ENCODE measurements around the gene MMP11. TPM values are rescaled to one million over a fixed set of nuclear protein-coding genes. Genes with fewer than 3 reads are reported as not detected.

MMP11 gene
- total RNA-seq, 4 donors from 2014 or later = 7.6 to 35.8 (median 8.7) TPM; not detected in 1

DNA sequence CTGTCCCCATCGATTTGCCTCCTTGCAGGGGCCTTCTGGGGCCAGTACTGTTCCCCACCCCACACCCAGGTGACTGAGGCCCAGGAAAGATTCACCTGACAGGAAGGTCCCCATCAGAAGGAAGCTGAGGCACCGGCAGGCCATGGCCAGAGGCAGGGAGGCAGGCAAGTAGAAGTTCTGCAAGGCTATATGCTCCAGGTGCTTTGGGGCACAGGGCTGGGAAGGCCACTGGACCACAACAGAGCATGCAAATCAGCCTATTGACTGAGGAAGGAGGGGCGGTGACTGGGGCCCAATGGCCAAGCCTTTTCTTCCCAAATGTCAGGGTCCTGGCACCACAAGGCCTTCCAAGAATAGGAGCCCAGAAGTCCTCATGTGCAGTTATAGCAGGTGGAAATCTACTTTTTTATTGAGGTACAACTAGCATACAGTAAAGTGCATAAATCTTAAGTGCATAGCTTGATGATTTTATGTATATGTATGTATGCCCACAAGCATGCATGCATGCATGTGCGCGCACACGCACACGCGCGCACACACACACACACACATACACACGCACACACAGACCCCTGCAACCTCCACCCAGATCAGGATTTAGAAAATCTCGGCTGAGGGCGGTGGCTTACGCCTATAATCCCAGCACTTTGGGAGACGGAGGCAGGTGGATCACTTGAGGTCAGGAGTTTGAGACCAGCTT lies 18.3 kb upstream of the MMP11 start, which contains the start of gene VPREB3:
Gene VPREB3 (minus strand): TSS at position 206 of the 700 bp plus-strand sequence. CDS start 62 bp downstream, at position 144.
- intact Hi-C loops (cut with DNase I; ENCODE audit: low total_unique reads) = no loop called here
- Histone ChIP-seq H3K27ac (no peak within 1 kb of the TSS), H3K36me3 (no peaks in the 10 kb centered on the region), H3K4me3 (no peak within 1 kb of the TSS), H3K27me3 (no peaks in the 10 kb centered on the region), H3K9me3 (no peaks in the 10 kb centered on the region), H3K4me1 (no peaks in the 10 kb centered on the region)
- no peak for DNase-seq
- TF ChIP-seq POLR2A (IDR thresholded peaks at IDR 0.05) (no peak), CTCF (IDR thresholded peaks at IDR 0.05) (no peak)

GRCh38 chr22:23754980-23755636 lies 17.5 kb upstream of the MMP11 start:
- H3K36me3 ChIP-seq = no peaks in the 10 kb centered on the region
- TF ChIP-seq CTCF (IDR thresholded peaks at IDR 0.05) (no peak), POLR2A (IDR thresholded peaks at IDR 0.05) (no peak)
- H3K27me3 ChIP-seq = no peaks in the 10 kb centered on the region
- DNase-seq = no peak
- no peak overlapping the region for H3K4me3 ChIP-seq
- intact Hi-C loops (cut with DNase I; ENCODE audit: low total_unique reads) = no loop called here
- no peaks in the 10 kb centered on the region for H3K9me3 ChIP-seq
- H3K4me1 ChIP-seq = no peaks in the 10 kb centered on the region
- no peak overlapping the region for H3K27ac ChIP-seq

DNA sequence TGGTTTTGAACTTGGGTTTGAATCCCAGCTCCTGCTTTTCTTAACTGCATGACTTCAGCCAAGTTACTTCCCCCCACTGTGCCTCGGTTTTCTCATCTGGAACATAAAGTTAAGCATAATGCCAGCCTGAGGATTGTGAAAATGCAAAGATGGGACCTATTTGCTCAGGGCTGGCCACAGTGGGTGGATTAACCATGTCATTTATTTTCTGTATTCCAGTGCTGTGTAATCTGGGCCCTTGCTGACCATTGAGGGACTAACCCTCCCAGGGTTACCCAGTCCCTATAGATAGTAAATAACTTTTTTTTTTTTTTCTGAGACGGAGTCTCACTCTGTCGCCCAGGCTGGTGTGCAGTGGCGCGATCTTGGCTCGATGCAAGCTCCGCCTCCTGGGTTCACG lies 16.9 kb upstream of the MMP11 start:
- H3K4me3 ChIP-seq = no peak overlapping the region
- intact Hi-C loops (cut with DNase I; ENCODE audit: low total_unique reads) = no loop called here

DNA sequence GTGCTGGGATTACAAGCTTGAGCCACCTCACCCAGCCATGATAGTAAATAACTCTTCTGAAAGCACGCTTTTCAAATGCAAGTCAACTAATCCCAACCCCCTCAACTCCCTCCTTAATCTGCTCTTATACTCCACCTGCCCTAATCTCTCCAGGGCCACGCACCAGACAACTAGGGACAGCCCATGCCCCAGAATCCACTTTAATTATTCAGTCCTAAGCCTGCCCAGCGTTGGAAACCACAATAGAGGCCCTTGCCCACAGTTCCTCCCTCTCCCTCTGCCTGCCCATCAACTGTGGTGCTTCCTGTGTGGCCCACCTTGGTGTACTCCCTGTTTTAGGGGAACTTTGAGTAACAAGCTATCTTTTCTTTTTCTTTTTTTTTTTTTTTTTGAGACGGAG lies 15.8 kb upstream of the MMP11 start:
- no peak for DNase-seq
- Histone ChIP-seq H3K4me1 (no peaks in the 10 kb centered on the region), H3K27me3 (no peaks in the 10 kb centered on the region), H3K9me3 (no peaks in the 10 kb centered on the region), H3K4me3 (no peak overlapping the region), H3K36me3 (no peaks in the 10 kb centered on the region), H3K27ac (no peak overlapping the region)
- intact Hi-C loops (cut with DNase I; ENCODE audit: low total_unique reads) = no loop called here
- no peak for TF ChIP-seq POLR2A (IDR thresholded peaks at IDR 0.05)
- TF ChIP-seq CTCF (IDR thresholded peaks at IDR 0.05) = no peak

More for the DNA sequence above, 16.9 kb upstream of the MMP11 start:
- Histone ChIP-seq H3K27ac (no peak overlapping the region), H3K9me3 (no peaks in the 10 kb centered on the region), H3K4me1 (no peaks in the 10 kb centered on the region), H3K36me3 (no peaks in the 10 kb centered on the region), H3K27me3 (no peaks in the 10 kb centered on the region)
- TF ChIP-seq POLR2A (IDR thresholded peaks at IDR 0.05) (no peak), CTCF (IDR thresholded peaks at IDR 0.05) (no peak)
- no peak for DNase-seq

DNA sequence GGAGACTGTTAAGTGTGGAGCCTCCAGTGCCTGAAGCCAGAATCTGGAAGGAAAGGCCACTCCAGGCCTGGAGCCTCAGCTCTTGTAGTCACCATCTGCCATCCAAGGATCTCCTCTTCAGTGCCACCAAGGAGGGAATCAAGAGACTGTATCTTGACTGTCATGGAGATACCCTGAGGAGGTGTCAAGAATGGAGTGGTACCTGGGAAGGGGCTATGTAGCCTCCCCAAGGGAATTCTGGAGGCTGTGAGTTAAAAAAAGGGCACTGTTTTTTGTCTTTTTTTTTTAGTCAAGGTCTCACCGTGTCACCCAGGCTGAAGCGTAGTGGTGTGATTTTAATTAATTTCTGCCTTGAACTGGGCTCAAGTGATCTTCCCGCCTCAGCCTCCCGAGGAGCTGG lies 13.1 kb upstream of the MMP11 start:
- H3K9me3 ChIP-seq = no peaks in the 10 kb centered on the region
- no peaks in the 10 kb centered on the region for H3K27me3 ChIP-seq
- intact Hi-C loops (cut with DNase I; ENCODE audit: low total_unique reads) = no loop called here
- no peaks in the 10 kb centered on the region for H3K36me3 ChIP-seq
- no peak for TF ChIP-seq POLR2A (IDR thresholded peaks at IDR 0.05)
- no peak for TF ChIP-seq CTCF (IDR thresholded peaks at IDR 0.05)
- no peak overlapping the region for H3K27ac ChIP-seq
- H3K4me3 ChIP-seq = no peak overlapping the region
- DNase-seq = no peak
- peaks cover 0 to 3% of the 10 kb centered on the region in 2 donors for H3K4me1 ChIP-seq
